HL-60 (cell line): ENCODE data around the gene NKX3-2.

Experiments
- DNase-seq, 2 experiments: peaks; one replicate each; pipeline ENCODE4 v3.0.0-alpha.2; 2010 to 2020; ENCODE audit warnings: low read depth in 1 of 2, low spot score in 1 of 2
- H3K27ac ChIP-seq: fragments of 250-450 bp; sonication (Bioruptor Pico); replicated peaks from 2 replicates; pipeline ENCODE4 v1.5.1; 2020; ENCODE audit warnings: mild to moderate bottlenecking, moderate library complexity
- H3K27me3 ChIP-seq: fragments of 250-450 bp; sonication (Bioruptor Pico); 2 replicates; pipeline ENCODE4 v1.5.1; 2021; ENCODE audit warnings: mild to moderate bottlenecking, moderate library complexity; ENCODE audit not compliant: insufficient read depth, poor library complexity, severe bottlenecking
- H3K4me3 ChIP-seq: replicated peaks from 2 replicates; pipeline ENCODE4 v1.5.1; 2011; ENCODE audit warnings: mild to moderate bottlenecking, control low read depth, low read length; ENCODE audit not compliant: insufficient read depth
- CTCF ChIP-seq: IDR thresholded peaks from one replicate; pipeline ENCODE4 v1.5.1; 2011; ENCODE audit warnings: low read length, control low read depth, inconsistent platforms; ENCODE audit not compliant: insufficient read depth
- GABPA ChIP-seq: IDR thresholded peaks from 2 replicates; pipeline ENCODE4 v1.6.1; 2012; ENCODE audit warnings: low read depth
- POLR2AphosphoS5 ChIP-seq: IDR thresholded peaks from 2 replicates; pipeline ENCODE4 v1.6.1; 2012; ENCODE audit warnings: low read depth
- REST ChIP-seq: IDR thresholded peaks from 2 replicates; pipeline ENCODE4 v1.6.1; 2012; ENCODE audit warnings: low read depth; ENCODE audit not compliant: insufficient replicate concordance
- SPI1 ChIP-seq: IDR thresholded peaks from 2 replicates; pipeline ENCODE4 v1.6.1; 2012; ENCODE audit warnings: low read depth, mild to moderate bottlenecking, borderline replicate concordance
- long read RNA-seq: library from polyadenylated mRNA; unstranded; transcript quantifications from one replicate; pipeline ENCODE4 v2.0.0, GENCODE V29; 2020

NKX3-2 gene
- long read RNA-seq = 0 reads

GRCh38 chr4:13543839-13544605, at the start of gene NKX3-2:
Gene NKX3-2, minus strand, starts transcription at chr4:13544508. Its CDS starts 94 bp downstream, at chr4:13544414.
- Histone ChIP-seq H3K27me3 (peaks cover 79% of the 10 kb centered on the region), H3K4me3 (peak within 1 kb of the TSS; percentile 68), H3K27ac (no peak within 1 kb of the TSS)
- no peak for DNase-seq
- TF ChIP-seq POLR2AphosphoS5 = no peak
- no peak for TF ChIP-seq GABPA
- no peak for TF ChIP-seq CTCF
- TF ChIP-seq SPI1 = no peak
- TF ChIP-seq REST = no peak

- Histone ChIP-seq H3K27me3 (no peaks in the 10 kb centered on the region), H3K27ac (no peak overlapping the region), H3K4me3 (no peak overlapping the region)
- TF ChIP-seq SPI1 (no peak), POLR2AphosphoS5 (no peak), REST (no peak)
- DNase-seq = no peak
Observed at GRCh38 chr4:13592220-13592619, 47.9 kb upstream of the NKX3-2 start.

- Histone ChIP-seq H3K27me3 (no peaks in the 10 kb centered on the region), H3K27ac (no peak overlapping the region), H3K4me3 (no peak overlapping the region)
- TF ChIP-seq GABPA (no peak), REST (no peak), CTCF (no peak), POLR2AphosphoS5 (no peak), SPI1 (no peak)
- DNase-seq = no peak
Observed at GRCh38 chr4:13590766-13591165, 46.5 kb upstream of the NKX3-2 start.
